Umbilical cord (tissue), 2 donors: ENCODE measurements around the gene TMEM91. TPM values are rescaled to one million over a fixed set of nuclear protein-coding genes. Genes with fewer than 3 reads are reported as not detected.
A peak's percentile ranks its signal among the peaks of the same experiment; 100 is the strongest.

ENCODE experiments used
- DNase-seq: peaks from one replicate; pipeline ENCODE4 v3.0.0-alpha.2; 2015; ENCODE audit warnings: low spot score
- total RNA-seq: library from RNA; depleted of rRNA; stranded (reverse); fragments of >200 nt; gene quantifications from one replicate; pipeline ENCODE4 v1.2.3, GENCODE V29; 2014; ENCODE audit warnings: low replicate concordance; ENCODE audit not compliant: insufficient read depth

Gene TMEM91
- total RNA-seq, 1 donor from 2014 or later, result 32.0 TPM

GRCh38 chr19:41431426-41432386, 55.4 kb downstream of the TMEM91 start:
- DNase-seq, result peak; percentile 42

- no peak for DNase-seq
Observed at GRCh38 chr19:41433171-41433570, 56.8 kb downstream of the TMEM91 start.

Other genes starting within 250 kb of the TMEM91 start
- 1.2 TPM for gene CYP2S1, start 183.3 kb upstream of the TMEM91 start, total RNA-seq
- 104 TPM for gene AXL, start 157.3 kb upstream of the TMEM91 start, total RNA-seq
- gene HNRNPUL1, start 112.2 kb upstream of the TMEM91 start, total RNA-seq, result 56.8 TPM
- gene CCDC97, start 66.4 kb upstream of the TMEM91 start, total RNA-seq, result 5.1 TPM
- 13.2 TPM for gene TGFB1, start 22.6 kb upstream of the TMEM91 start, total RNA-seq
- gene B9D2, start 12.4 kb upstream of the TMEM91 start, total RNA-seq, result 2.2 TPM
- 15.9 TPM for gene EXOSC5, start 20.8 kb downstream of the TMEM91 start, total RNA-seq
- 31.1 TPM for gene BCKDHA, start 21.3 kb downstream of the TMEM91 start, total RNA-seq
- not detected for gene B3GNT8, start 50.8 kb downstream of the TMEM91 start, total RNA-seq
- gene DMAC2, start 63.4 kb downstream of the TMEM91 start, total RNA-seq, result 20.9 TPM
- gene ERICH4, start 66.6 kb downstream of the TMEM91 start, total RNA-seq, result not detected
- not detected for gene CEACAM21, start 199.6 kb downstream of the TMEM91 start, total RNA-seq